Articular chondrocyte of knee joint (primary cell): ENCODE results near the gene CST1. TPM values are rescaled to one million over a fixed set of nuclear protein-coding genes. Genes with fewer than 3 reads are reported as not detected.

ENCODE experiments used
- small RNA-seq: library from RNA; depleted of rRNA; stranded (forward); fragments of <200 nt; gene quantifications from one replicate; pipeline ENCODE3, GENCODE V24; 2012
- total RNA-seq: library from RNA; depleted of rRNA; stranded (reverse); fragments of >200 nt; gene quantifications from 2 replicates; pipeline ENCODE4 v1.2.3, GENCODE V29; 2012

CST1 gene
- not detected in 2 replicates for total RNA-seq

GRCh38 chr20:23750786-23751185 is at the start of gene CST1:
Gene CST1, minus strand, starts transcription at chr20:23750935. Its CDS starts 69 bp downstream, at chr20:23750866.

Small RNA genes within 50 kb of the gene (small RNA-seq; reads per million reads assigned to genes)
- not detected for gene CST2P1

Other genes starting within 250 kb of the CST1 start
- gene CST9L, start 182.5 kb downstream of the CST1 start, total RNA-seq, result not detected in 2 replicates
- gene CST9, start 145.0 kb downstream of the CST1 start, total RNA-seq, result not detected in 2 replicates
- 111 and 120 TPM in 2 replicates for gene CST3, start 113.0 kb downstream of the CST1 start, total RNA-seq
- gene CST4, start 61.9 kb downstream of the CST1 start, total RNA-seq, result not detected in 2 replicates
- not detected in 2 replicates for gene CST2, start 75.8 kb upstream of the CST1 start, total RNA-seq
- gene CST5, start 128.8 kb upstream of the CST1 start, total RNA-seq, result not detected in 2 replicates
- gene GGTLC1, start 237.8 kb upstream of the CST1 start, total RNA-seq, result not detected in 2 replicates